Ascending aorta (tissue), 2 donors: ENCODE data around the gene GFRA1. TPM values are rescaled to one million over a fixed set of nuclear protein-coding genes. Genes with fewer than 3 reads are reported as not detected.
A peak's percentile ranks its signal among the peaks of the same experiment; 100 is the strongest.

ENCODE experiments used
- DNase-seq, 2 donors: peaks; one replicate each; pipeline ENCODE4 v3.0.0-alpha.2; 2019; ENCODE audit warnings: low spot score in 2 of 2
- H3K27ac ChIP-seq, 2 donors: fragments of 200-600 bp; sonication (generic); one replicate each; pipeline ENCODE4 v1.5.1; 2016 to 2017; ENCODE audit warnings: mild to moderate bottlenecking in 1 of 2
- H3K27me3 ChIP-seq: fragments of 200-600 bp; sonication (generic); one replicate; pipeline ENCODE4 v1.5.1; 2017
- H3K36me3 ChIP-seq, 2 donors: fragments of 200-600 bp; sonication (generic); one replicate each; pipeline ENCODE4 v1.5.1; 2016
- H3K4me1 ChIP-seq, 2 donors: fragments of 200-600 bp; sonication (generic); one replicate each; pipeline ENCODE4 v1.5.1; 2016 to 2017; ENCODE audit warnings: mild to moderate bottlenecking in 1 of 2
- H3K4me3 ChIP-seq, 2 donors: fragments of 200-600 bp; sonication (generic); one replicate each; pipeline ENCODE4 v1.5.1; 2016 to 2017; ENCODE audit warnings: mild to moderate bottlenecking in 1 of 2
- H3K9me3 ChIP-seq, 2 donors: fragments of 200-600 bp; sonication (generic); one replicate each; pipeline ENCODE4 v1.5.1; 2016
- intact Hi-C: fragments of 100-400 bp; cut with DNase I; formaldehyde crosslinking; loops from one replicate; pipeline ENCODE4 v1.15.1; 2023
- total RNA-seq: library from RNA; depleted of rRNA; stranded (reverse); fragments of >200 nt; gene quantifications from one replicate; pipeline ENCODE4 v1.1.0, GENCODE V29; 2016
- TF ChIP-seq, protein P1 (sequence below), 3 experiments: fragments of 200-600 bp in 2 of 3; fragments of 450-650 bp in 1 of 3; sonication (generic) in 2 of 3; IDR thresholded peaks; one replicate each; pipeline ENCODE4 v1.5.1; 2016 to 2019; ENCODE audit warnings: antibody characterized with exemption in 3 of 3, mild to moderate bottlenecking in 1 of 3, moderate library complexity in 1 of 3

The GFRA1 gene
- total RNA-seq, 1 donor from 2014 or later, result 7.0 TPM

DNA sequence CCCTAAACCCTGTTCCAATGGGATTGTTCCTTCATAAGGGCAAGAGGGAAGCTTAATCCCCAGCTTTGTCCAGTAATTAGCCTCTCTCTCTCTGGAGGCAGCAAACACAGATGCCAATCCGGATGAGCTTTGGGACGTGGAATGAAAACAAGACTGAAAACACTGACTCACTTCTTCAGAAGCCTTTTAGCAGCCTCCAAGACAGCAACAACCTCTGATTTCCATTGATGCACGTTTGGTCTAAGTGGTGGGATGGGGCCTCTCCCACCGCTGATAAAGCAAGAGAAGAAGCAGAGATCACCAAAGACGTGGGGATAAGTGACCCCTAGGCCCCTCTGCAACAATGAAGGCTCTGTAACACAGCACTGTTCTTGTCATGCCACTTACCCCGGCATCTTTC is 5.8 kb upstream of the GFRA1 start:
- Histone ChIP-seq H3K27me3 (no peaks in the 10 kb centered on the region), H3K4me1 (no peaks in the 10 kb centered on the region), H3K36me3 (no peaks in the 10 kb centered on the region), H3K4me3 (no peak overlapping the region), H3K27ac (no peak overlapping the region), H3K9me3 (no peaks in the 10 kb centered on the region)
- intact Hi-C loops, result loop anchor here (10.0 kb wide), 1 partner anchor 234 kb away; no protein-coding TSS in a partner anchor
- DNase-seq, result no peak
- TF ChIP-seq, protein P1, sequence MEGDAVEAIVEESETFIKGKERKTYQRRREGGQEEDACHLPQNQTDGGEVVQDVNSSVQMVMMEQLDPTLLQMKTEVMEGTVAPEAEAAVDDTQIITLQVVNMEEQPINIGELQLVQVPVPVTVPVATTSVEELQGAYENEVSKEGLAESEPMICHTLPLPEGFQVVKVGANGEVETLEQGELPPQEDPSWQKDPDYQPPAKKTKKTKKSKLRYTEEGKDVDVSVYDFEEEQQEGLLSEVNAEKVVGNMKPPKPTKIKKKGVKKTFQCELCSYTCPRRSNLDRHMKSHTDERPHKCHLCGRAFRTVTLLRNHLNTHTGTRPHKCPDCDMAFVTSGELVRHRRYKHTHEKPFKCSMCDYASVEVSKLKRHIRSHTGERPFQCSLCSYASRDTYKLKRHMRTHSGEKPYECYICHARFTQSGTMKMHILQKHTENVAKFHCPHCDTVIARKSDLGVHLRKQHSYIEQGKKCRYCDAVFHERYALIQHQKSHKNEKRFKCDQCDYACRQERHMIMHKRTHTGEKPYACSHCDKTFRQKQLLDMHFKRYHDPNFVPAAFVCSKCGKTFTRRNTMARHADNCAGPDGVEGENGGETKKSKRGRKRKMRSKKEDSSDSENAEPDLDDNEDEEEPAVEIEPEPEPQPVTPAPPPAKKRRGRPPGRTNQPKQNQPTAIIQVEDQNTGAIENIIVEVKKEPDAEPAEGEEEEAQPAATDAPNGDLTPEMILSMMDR (IDR thresholded peaks at IDR 0.05), result no peak

DNA sequence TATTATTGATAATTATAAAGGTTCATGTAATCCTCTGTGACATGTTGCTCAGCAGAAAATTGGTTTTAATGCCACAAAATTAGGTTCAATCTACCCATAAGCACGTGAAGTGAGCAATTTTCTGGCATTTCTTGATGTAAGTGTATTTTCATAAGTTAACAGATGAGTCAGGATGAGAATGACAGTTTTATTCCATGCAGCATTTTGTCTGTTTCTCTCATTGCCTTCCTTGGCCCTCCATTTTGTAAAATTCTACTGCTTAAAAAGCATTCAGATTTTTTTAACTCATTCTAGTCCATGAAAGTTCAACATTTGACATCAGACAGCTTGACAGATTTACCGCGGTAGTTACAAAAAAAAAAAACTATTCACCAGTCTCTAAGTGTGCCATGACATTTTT is 4.0 kb upstream of the GFRA1 start:
- intact Hi-C loops, result loop anchor here (10.0 kb wide), 1 partner anchor 232 kb away; no protein-coding TSS in a partner anchor

DNA sequence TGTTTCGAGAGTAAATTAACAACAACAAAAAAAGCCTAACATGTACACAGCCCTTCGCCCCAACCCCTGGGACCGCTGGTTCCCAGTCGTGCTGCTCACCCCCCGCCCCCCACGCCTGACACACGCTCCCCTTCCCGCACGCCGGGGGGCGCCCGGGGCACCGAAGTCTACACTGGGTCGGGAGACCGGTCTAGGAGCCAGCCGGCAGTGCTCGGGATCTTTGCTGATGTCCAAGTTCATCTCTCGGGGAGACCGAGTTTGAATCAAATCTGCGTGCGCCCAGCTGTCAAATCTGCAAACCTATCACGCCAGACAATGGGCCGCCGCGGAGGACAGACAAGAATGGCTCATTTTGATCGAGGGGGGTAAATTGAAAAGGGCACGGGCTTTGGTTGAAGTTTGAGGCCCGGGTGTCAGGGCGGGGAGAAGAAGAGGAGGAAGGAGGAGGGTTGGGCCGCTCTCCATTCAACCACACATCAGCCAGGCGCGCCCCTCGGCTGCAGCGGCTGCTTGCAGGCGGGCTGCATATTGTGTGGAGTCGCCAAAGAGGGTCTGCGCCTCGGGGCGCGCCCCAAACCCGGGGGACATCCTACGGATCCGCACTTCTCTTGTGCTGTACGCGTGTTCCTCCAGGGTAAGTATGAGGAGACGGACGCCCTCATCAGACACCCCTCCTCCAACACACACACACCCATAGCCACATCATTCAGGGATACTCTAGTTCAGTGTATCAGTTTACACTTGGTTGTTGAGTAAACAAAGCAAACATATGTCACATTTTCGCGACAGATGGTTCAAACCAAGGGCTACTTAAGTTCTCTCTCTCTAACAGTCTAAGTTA is 1.3 kb upstream of the GFRA1 start:
- Histone ChIP-seq H3K36me3 (no peaks in the 10 kb centered on the region), H3K4me3 (peak overlapping the region; percentile 66 to 69), H3K27ac (peak overlapping the region in 1 of 2 donors; percentile 21), H3K27me3 (no peaks in the 10 kb centered on the region), H3K4me1 (peaks cover 0 to 6% of the 10 kb centered on the region in 2 donors), H3K9me3 (no peaks in the 10 kb centered on the region)
- TF ChIP-seq, protein P1 (IDR thresholded peaks at IDR 0.05), result no peak
- intact Hi-C loops, result loop anchor here (5.0 to 10.0 kb wide), 2 partner anchors 229 to 327 kb away; no protein-coding TSS in a partner anchor
- no peak for DNase-seq

More for the DNA sequence above, 4.0 kb upstream of the GFRA1 start:
- Histone ChIP-seq H3K9me3 (no peaks in the 10 kb centered on the region), H3K27ac (no peak overlapping the region), H3K4me3 (no peak overlapping the region), H3K4me1 (no peaks in the 10 kb centered on the region), H3K36me3 (no peaks in the 10 kb centered on the region), H3K27me3 (no peaks in the 10 kb centered on the region)
- TF ChIP-seq, protein P1 (IDR thresholded peaks at IDR 0.05), result no peak
- no peak for DNase-seq

DNA sequence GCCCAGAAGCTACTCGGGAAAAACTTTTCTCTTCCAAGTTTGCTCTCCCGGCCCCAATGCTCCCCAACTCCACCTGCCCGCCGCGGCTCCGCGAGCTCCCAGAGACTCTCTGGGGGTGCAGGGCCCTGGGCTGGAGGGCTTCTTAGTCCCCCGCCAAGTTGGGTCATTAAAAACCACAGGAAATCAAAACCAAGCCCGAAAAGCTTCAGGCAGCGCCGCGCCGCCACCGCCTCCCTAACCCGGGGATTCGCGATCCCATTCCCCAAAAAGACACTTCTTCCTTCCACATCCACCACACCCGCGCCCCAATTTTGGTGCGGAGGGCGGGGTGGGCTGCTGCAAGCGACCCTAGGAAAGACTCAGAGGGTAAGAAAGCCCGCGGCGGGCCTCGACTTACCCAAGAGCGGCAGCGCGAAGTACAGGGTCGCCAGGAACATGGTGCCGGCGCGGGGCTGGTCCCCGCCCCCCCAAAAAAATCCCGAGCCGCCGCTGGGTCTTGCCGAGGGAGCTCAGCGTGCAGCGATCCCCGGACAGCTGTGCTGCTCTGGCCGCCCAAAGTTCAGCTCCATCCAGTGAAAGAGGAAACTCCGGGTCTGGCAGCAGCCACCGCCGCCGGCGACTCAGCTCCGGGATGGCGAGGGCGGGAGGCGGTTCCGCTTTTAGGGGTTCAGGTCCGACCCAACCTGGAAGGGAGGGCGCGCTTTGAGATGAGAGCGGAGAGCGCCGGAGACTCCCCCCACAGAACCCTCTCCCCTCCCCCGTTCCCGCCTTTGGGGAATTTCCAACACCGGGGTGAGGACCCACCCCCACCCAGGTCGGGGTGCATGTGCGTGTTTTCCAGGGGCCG is 1.2 kb downstream of the GFRA1 start:
- H3K36me3 ChIP-seq, result no peaks in the 10 kb centered on the region
- peak overlapping the region; percentile 27 to 57 for H3K27ac ChIP-seq
- TF ChIP-seq, protein P1 (IDR thresholded peaks at IDR 0.05), result no peak
- intact Hi-C loops, result loop anchor here (5.0 to 10.0 kb wide), 2 partner anchors 227 to 325 kb away; no protein-coding TSS in a partner anchor
- H3K9me3 ChIP-seq, result no peaks in the 10 kb centered on the region
- peak overlapping the region; percentile 66 to 69 for H3K4me3 ChIP-seq
- peaks cover 0 to 6% of the 10 kb centered on the region in 2 donors for H3K4me1 ChIP-seq
- no peaks in the 10 kb centered on the region for H3K27me3 ChIP-seq
- no peak for DNase-seq

DNA sequence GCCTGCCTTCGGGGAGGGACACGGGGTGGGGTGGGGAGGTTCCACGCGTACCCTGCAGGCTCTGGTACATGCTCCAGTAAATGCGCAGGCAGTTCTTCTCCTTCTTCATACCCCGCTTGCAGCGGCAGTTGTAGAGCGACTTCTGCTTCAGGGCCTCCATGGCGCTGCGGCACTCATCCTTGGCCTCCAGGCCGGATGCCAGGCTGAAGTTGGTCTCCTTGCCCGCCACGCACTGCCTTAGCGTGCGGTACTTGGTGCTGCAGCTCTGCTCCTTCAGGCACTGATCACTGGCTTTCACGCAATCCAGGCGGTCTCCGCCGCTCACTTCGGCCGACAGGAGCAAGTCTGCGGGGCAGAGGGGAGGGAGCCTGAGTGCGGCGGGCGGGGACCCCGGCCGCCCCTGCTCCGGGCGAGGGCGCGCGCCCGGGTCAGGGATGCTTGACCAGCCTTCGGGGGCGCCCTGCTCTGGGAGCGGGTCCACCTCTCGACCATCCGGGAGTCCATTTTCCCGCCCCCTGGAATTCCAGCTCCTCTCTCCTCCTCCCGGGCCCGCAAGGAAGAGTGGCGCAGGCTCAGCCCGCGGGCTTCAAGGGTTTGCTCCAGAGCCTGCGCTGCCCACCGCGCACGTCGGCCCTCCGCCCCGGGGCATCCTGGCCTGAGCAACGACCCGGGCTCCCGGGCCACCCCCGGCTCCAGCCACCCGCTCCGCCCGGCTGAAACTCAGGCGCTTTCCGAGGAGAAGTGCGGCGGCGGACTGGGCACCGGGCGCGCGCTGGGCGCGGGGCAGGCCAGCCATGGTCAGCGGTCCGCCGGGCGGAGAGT is 2.0 kb downstream of the GFRA1 start:
- Histone ChIP-seq H3K4me1 (peaks cover 0 to 6% of the 10 kb centered on the region in 2 donors), H3K27ac (peak overlapping the region; percentile 27 to 34), H3K27me3 (no peaks in the 10 kb centered on the region), H3K4me3 (peak overlapping the region; percentile 66 to 69), H3K36me3 (no peaks in the 10 kb centered on the region), H3K9me3 (no peaks in the 10 kb centered on the region)
- TF ChIP-seq, protein P1 (IDR thresholded peaks at IDR 0.05), result no peak
- DNase-seq, result no peak
- intact Hi-C loops, result loop anchor here (5.0 to 10.0 kb wide), 2 partner anchors 226 to 324 kb away; no protein-coding TSS in a partner anchor
